Astrocyte (in vitro differentiated cells and primary cell): ENCODE results near the gene CD19.

Experiments
- EZH2 ChIP-seq: IDR thresholded peaks from 2 replicates; pipeline ENCODE4 v1.6.1; 2012; ENCODE audit warnings: mild to moderate bottlenecking, low read length, inconsistent platforms; ENCODE audit not compliant: insufficient read depth
- TF ChIP-seq, protein P1 (sequence below): IDR thresholded peaks from 2 replicates; pipeline ENCODE4 v1.5.1; 2011; ENCODE audit warnings: low read depth, mild to moderate bottlenecking, inconsistent platforms, low read length, moderate library complexity; ENCODE audit not compliant: insufficient read depth

DNA sequence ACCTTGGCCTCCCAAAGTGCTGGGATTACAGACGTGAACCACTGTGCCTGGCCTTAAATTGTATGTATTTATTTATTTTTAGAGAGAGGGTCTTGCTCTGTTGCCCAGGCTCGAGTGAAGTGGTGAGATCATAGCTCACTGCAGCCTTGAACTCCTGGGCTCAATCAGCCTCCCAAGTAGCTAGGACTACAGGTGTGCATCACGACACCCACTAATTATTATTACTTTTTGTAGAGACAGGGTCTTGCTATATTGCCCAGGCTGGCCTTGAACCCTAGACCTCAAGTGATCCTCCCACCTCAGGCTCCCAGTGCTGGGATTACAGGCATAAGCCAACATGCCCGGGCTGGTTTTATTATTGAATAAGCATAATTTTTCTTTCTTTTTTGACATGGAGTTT is 14.9 kb downstream of the CD19 start:
- TF ChIP-seq, protein P1, sequence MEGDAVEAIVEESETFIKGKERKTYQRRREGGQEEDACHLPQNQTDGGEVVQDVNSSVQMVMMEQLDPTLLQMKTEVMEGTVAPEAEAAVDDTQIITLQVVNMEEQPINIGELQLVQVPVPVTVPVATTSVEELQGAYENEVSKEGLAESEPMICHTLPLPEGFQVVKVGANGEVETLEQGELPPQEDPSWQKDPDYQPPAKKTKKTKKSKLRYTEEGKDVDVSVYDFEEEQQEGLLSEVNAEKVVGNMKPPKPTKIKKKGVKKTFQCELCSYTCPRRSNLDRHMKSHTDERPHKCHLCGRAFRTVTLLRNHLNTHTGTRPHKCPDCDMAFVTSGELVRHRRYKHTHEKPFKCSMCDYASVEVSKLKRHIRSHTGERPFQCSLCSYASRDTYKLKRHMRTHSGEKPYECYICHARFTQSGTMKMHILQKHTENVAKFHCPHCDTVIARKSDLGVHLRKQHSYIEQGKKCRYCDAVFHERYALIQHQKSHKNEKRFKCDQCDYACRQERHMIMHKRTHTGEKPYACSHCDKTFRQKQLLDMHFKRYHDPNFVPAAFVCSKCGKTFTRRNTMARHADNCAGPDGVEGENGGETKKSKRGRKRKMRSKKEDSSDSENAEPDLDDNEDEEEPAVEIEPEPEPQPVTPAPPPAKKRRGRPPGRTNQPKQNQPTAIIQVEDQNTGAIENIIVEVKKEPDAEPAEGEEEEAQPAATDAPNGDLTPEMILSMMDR: no peak
- no peak for TF ChIP-seq EZH2
